HCT116 (cell line): ENCODE results near the gene CDH22. TPM values are rescaled to one million over a fixed set of nuclear protein-coding genes. Genes with fewer than 3 reads are reported as not detected.

ENCODE experiments used
- ATAC-seq: fragments of 200-7000 bp; cut with Tn5 transposase; 2 replicates; pipeline ENCODE4 v1.9.1; 2020; ENCODE audit warnings: mild to moderate bottlenecking, moderate library complexity
- BruUV-seq: library from RNA; stranded (reverse); fragments of 400-500 nt; replicated peaks from 2 replicates; lab custom pipeline; 2021; lab: Mats Ljungman, UMichigan
- CTCF ChIA-PET: fragments of 300-600 bp; sonication (Branson Sonifier 250); formaldehyde crosslinking; loops from one replicate; lab custom pipeline; 2021; ENCODE audit warnings: antibody characterized with exemption; lab: Charles Lee
- POLR2A ChIA-PET: fragments of 300-600, 350-600 bp; sonication (Branson Sonifier 250); formaldehyde crosslinking; loops from one replicate; lab custom pipeline; 2021; ENCODE audit warnings: antibody characterized with exemption; lab: Charles Lee
- RAD21 ChIA-PET, 2 experiments: fragments of 300-600 bp; sonication (Branson Sonifier 250); formaldehyde crosslinking; loops; one replicate each; lab custom pipeline; 2023; ENCODE audit warnings: low total read pairs in 2 of 2; ENCODE audit not compliant: uncharacterized antibody in 2 of 2, unreplicated experiment in 2 of 2, low non-redundant PET in 1 of 2; lab: Charles Lee
- DNase-seq: peaks from one replicate; pipeline ENCODE4 v3.0.0-alpha.2; 2010; ENCODE audit warnings: low read depth, low spot score
- H2AFZ ChIP-seq: fragments of 200-600 bp; shearing (Covaris generic), sonication (generic); 2 replicates; pipeline ENCODE4 v1.6.1; 2017; ENCODE audit warnings: low read depth, mixed run types, mixed read lengths, antibody characterized with exemption, low read length; ENCODE audit not compliant: poor library complexity, severe bottlenecking
- H3K27ac ChIP-seq: 2 replicates; pipeline ENCODE4 v1.5.1; 2012; ENCODE audit warnings: low read depth, low read length
- H3K27me3 ChIP-seq: fragments of 200-600 bp; sonication (generic); 2 replicates; pipeline ENCODE4 v1.6.1; 2016; ENCODE audit warnings: mixed run types, low read length, mixed read lengths; ENCODE audit not compliant: insufficient read depth
- H3K36me3 ChIP-seq, 2 experiments: fragments of 200-500 bp in 1 of 2; fragments of 200-600 bp in 1 of 2; sonication (Bioruptor generic) in 1 of 2; sonication (generic) in 1 of 2; 2 replicates each; pipeline versions ENCODE4 v1.5.1 to v1.6.1; 2014 to 2016; ENCODE audit warnings: low read length in 2 of 2, inconsistent platforms in 1 of 2, mixed read lengths in 1 of 2, mixed run types in 1 of 2; ENCODE audit not compliant: insufficient read depth in 2 of 2, control insufficient read depth in 1 of 2
- H3K4me1 ChIP-seq, 2 experiments: fragments of 200-600 bp in 1 of 2; sonication (generic) in 1 of 2; 2 replicates each; pipeline versions ENCODE4 v1.5.1 to v1.6.1; 2012 to 2017; ENCODE audit warnings: low read length in 2 of 2, inconsistent platforms in 1 of 2, mild to moderate bottlenecking in 1 of 2, mixed read lengths in 1 of 2, mixed run types in 1 of 2, moderate library complexity in 1 of 2; ENCODE audit not compliant: insufficient read depth in 2 of 2, control insufficient read depth in 1 of 2
- H3K4me2 ChIP-seq: fragments of 200-600 bp; sonication (generic); 2 replicates; pipeline ENCODE4 v1.6.1; 2017; ENCODE audit warnings: mixed run types, low read length, mixed read lengths
- H3K4me3 ChIP-seq, 2 experiments: fragments of 200-600 bp in 1 of 2; sonication (generic) in 1 of 2; replicated peaks in 1 of 2; 2 replicates each; pipeline ENCODE4 v1.5.1; 2011 to 2016; ENCODE audit warnings: low read length in 2 of 2, control low read depth in 1 of 2, low read depth in 1 of 2, mild to moderate bottlenecking in 1 of 2, mixed read lengths in 1 of 2, mixed run types in 1 of 2
- H3K79me2 ChIP-seq: fragments of 200-600 bp; sonication (generic); 2 replicates; pipeline ENCODE4 v1.6.1; 2017; ENCODE audit warnings: mild to moderate bottlenecking, mixed run types, low read length, moderate library complexity, mixed read lengths; ENCODE audit not compliant: insufficient read depth
- H3K9ac ChIP-seq: fragments of 200-600 bp; sonication (generic); 2 replicates; pipeline ENCODE4 v1.6.1; 2016; ENCODE audit warnings: low read length, mixed read lengths
- H3K9me2 ChIP-seq: fragments of 200-600 bp; sonication (generic), shearing (Covaris generic); 2 replicates; pipeline ENCODE4 v1.6.1; 2017; ENCODE audit warnings: mixed run types, mild to moderate bottlenecking, moderate library complexity; ENCODE audit not compliant: insufficient read depth
- H3K9me3 ChIP-seq, 2 experiments: fragments of 200-500 bp in 1 of 2; fragments of 200-600 bp in 1 of 2; sonication (Bioruptor generic) in 1 of 2; sonication (generic) in 1 of 2; 2 replicates each; pipeline ENCODE4 v1.6.1; 2014 to 2017; ENCODE audit warnings: low read length in 2 of 2, mixed read lengths in 2 of 2, inconsistent platforms in 1 of 2, low read depth in 1 of 2, mild to moderate bottlenecking in 1 of 2, mixed run types in 1 of 2, moderate library complexity in 1 of 2; ENCODE audit not compliant: control insufficient read depth in 1 of 2, insufficient read depth in 1 of 2
- H4K20me1 ChIP-seq: fragments of 200-600 bp; sonication (generic), shearing (Covaris generic); 2 replicates; pipeline ENCODE4 v1.6.1; 2017; ENCODE audit warnings: mixed run types, mild to moderate bottlenecking, moderate library complexity; ENCODE audit not compliant: insufficient read depth
- EZH2 ChIP-seq: fragments of 200-600 bp; sonication (generic); IDR thresholded peaks from 2 replicates; pipeline ENCODE4 v1.6.1; 2017; ENCODE audit warnings: antibody characterized with exemption, mixed run types
- RAD21 ChIP-seq: IDR thresholded peaks from 2 replicates; pipeline ENCODE4 v1.6.1; 2012; ENCODE audit warnings: low read depth, mild to moderate bottlenecking
- REST ChIP-seq: IDR thresholded peaks from 2 replicates; pipeline ENCODE4 v1.6.1; 2012; ENCODE audit warnings: low read depth
- SIN3A ChIP-seq: IDR thresholded peaks from 2 replicates; pipeline ENCODE4 v1.6.1; 2012; ENCODE audit warnings: low read depth
- SRF ChIP-seq: IDR thresholded peaks from 2 replicates; pipeline ENCODE4 v1.6.1; 2012; ENCODE audit warnings: low read depth
- intact Hi-C: fragments of 100-400 bp; cut with micrococcal nuclease; formaldehyde crosslinking; loops from 2 replicates; pipeline ENCODE4 v1.10.0; 2022
- total RNA-seq: library from RNA; stranded (reverse); gene quantifications from one replicate; pipeline ENCODE4 v1.2.1, GENCODE V29; 2021; ENCODE audit not compliant: unreplicated experiment

Gene CDH22
- total RNA-seq, 1 experiment from 2014 or later = 1.8 TPM

GRCh38 chr20:46342451-46343347, 34.4 kb upstream of the CDH22 start:
- H3K79me2 ChIP-seq = no peaks in the 10 kb centered on the region
- H3K9ac ChIP-seq = no peak overlapping the region
- ATAC-seq = no peak
- H3K27me3 ChIP-seq = peaks cover 27% of the 10 kb centered on the region; the same call in 1 of the 2 replicates
- no peak overlapping the region for H2AFZ ChIP-seq
- no peaks in the 10 kb centered on the region for H3K9me3 ChIP-seq
- intact Hi-C loops = no loop called here
- H3K36me3 ChIP-seq = no peaks in the 10 kb centered on the region
- H3K9me2 ChIP-seq = no peaks in the 10 kb centered on the region
- no peaks in the 10 kb centered on the region for H3K4me1 ChIP-seq
- ChIA-PET RAD21 (no interaction called here), CTCF (no interaction called here), POLR2A (no interaction called here)
- TF ChIP-seq SRF (no peak), EZH2 (no peak), SIN3A (no peak), RAD21 (no peak), REST (no peak)
- H3K27ac ChIP-seq = no peak overlapping the region
- H4K20me1 ChIP-seq = no peaks in the 10 kb centered on the region
- no peak overlapping the region for H3K4me2 ChIP-seq
- no TSS peak for BruUV-seq
- no peak for DNase-seq
- H3K4me3 ChIP-seq = no peak overlapping the region
